Adrenal gland (tissue), 5 donors: ENCODE measurements around the gene PSMB3.

Experiments used
- CTCF ChIP-seq, 6 experiments: fragments of 450-650 bp in 4 of 6; fragments of 200-600 bp in 2 of 6; sonication (generic) in 1 of 6; IDR thresholded peaks; 1 replicate in 5 of 6; 2 replicates in 1 of 6; pipeline versions ENCODE4 v1.5.1 to v1.8.0; 2016 to 2021; ENCODE audit warnings: antibody characterized with exemption in 6 of 6, mild to moderate bottlenecking in 2 of 6, moderate library complexity in 1 of 6
- POLR2A ChIP-seq, 2 donors: fragments of 450-650 bp; IDR thresholded peaks; one replicate each; pipeline ENCODE4 v1.6.1; 2017; ENCODE audit warnings: antibody characterized with exemption in 2 of 2, mild to moderate bottlenecking in 2 of 2, moderate library complexity in 1 of 2
- donor health status: DM: no; HTN: no; CAD: no.

GRCh38 chr17:38720941-38721340 lies 31.6 kb upstream of the PSMB3 start:
- no peak for TF ChIP-seq CTCF (IDR thresholded peaks at IDR 0.05)
- TF ChIP-seq POLR2A (IDR thresholded peaks at IDR 0.05) = no peak
